Dedifferentiated amniotic fluid mesenchymal stem cell (primary cell): ENCODE data around the gene FAM187B.
"Not testable (repeated sequence)": the region's sequence is repeated elsewhere in the genome, so short reads cannot be mapped to it uniquely, and the experiment has no call there.

Source experiments
- DNase-seq: peaks from one replicate; pipeline ENCODE4 v3.0.0-alpha.2; 2016; ENCODE audit errors: extremely low spot score

FAM187B gene

GRCh38 chr19:35262101-35262761 is 33.7 kb upstream of the FAM187B start:
- no peak for DNase-seq

GRCh38 chr19:35261356-35262100 is 33.0 kb upstream of the FAM187B start:
- DNase-seq = no peak

- DNase-seq = no peak
Observed at GRCh38 chr19:35260694-35261304, 32.3 kb upstream of the FAM187B start.

- no peak for DNase-seq
Observed at GRCh38 chr19:35257113-35257461, 28.5 kb upstream of the FAM187B start.

GRCh38 chr19:35256566-35256965 is 28.0 kb upstream of the FAM187B start:
- DNase-seq = no peak

- no peak for DNase-seq
Observed at GRCh38 chr19:35254341-35255297, 26.1 kb upstream of the FAM187B start.

GRCh38 chr19:35253316-35254286 is 25.1 kb upstream of the FAM187B start:
- DNase-seq = no peak

GRCh38 chr19:35251456-35251855 is 22.9 kb upstream of the FAM187B start:
- DNase-seq = no peak

GRCh38 chr19:35249848-35250711 is 21.5 kb upstream of the FAM187B start:
- no peak for DNase-seq

GRCh38 chr19:35249146-35249847 is 20.8 kb upstream of the FAM187B start:
- no peak for DNase-seq

GRCh38 chr19:35248310-35249145 is 20.0 kb upstream of the FAM187B start, which contains the start of gene LSR:
LSR (plus strand) TSS chr19:35249002; CDS start chr19:35249023, 21 bp downstream.
- DNase-seq = no peak

GRCh38 chr19:35247526-35248309 is 19.2 kb upstream of the FAM187B start:
- no peak for DNase-seq

- DNase-seq = no peak
Observed at GRCh38 chr19:35246466-35247092, 18.0 kb upstream of the FAM187B start.

- DNase-seq = no peak
Observed at GRCh38 chr19:35241417-35241816, 12.9 kb upstream of the FAM187B start.

GRCh38 chr19:35240327-35240726 is 11.8 kb upstream of the FAM187B start:
- DNase-seq = no peak

- DNase-seq = not testable (repeated sequence)
Observed at GRCh38 chr19:35239597-35239996, 11.1 kb upstream of the FAM187B start.
